Peyer's patch (tissue), 4 donors: Measurements from ENCODE around the gene CNTN4.

Experiments used
- CTCF ChIP-seq, 6 experiments: fragments of 450-650 bp in 4 of 6; fragments of 200-600 bp in 2 of 6; sonication (generic) in 1 of 6; IDR thresholded peaks; one replicate each; pipeline ENCODE4 v1.5.1; 2017 to 2019; ENCODE audit warnings: antibody characterized with exemption in 6 of 6, mild to moderate bottlenecking in 3 of 6, moderate library complexity in 1 of 6
- POLR2A ChIP-seq, 2 donors: fragments of 450-650 bp; IDR thresholded peaks; one replicate each; pipeline ENCODE4 v1.5.1; 2017; ENCODE audit warnings: antibody characterized with exemption in 2 of 2, mild to moderate bottlenecking in 2 of 2, moderate library complexity in 2 of 2

GRCh38 chr3:2793987-2794386 lies 695.3 kb downstream of the CNTN4 start:
- TF ChIP-seq CTCF (IDR thresholded peaks at IDR 0.05) = no peak
- TF ChIP-seq POLR2A (IDR thresholded peaks at IDR 0.05) = no peak
